DND-41 (cell line): ENCODE results near the gene SDK2.

Experiments used
- ATAC-seq: fragments of 200-7000 bp; cut with Tn5 transposase; 3 replicates; pipeline ENCODE4 v1.9.1; 2021; ENCODE audit warnings: low read depth; ENCODE audit not compliant: insufficient read depth
- DNase-seq: peaks from one replicate; pipeline ENCODE4 v3.0.0-alpha.2; 2020
- H2AFZ ChIP-seq: 2 replicates; pipeline ENCODE4 v1.6.0; 2012; ENCODE audit warnings: low read depth, low read length
- H3K27ac ChIP-seq: 2 replicates; pipeline ENCODE4 v1.5.1; 2012; ENCODE audit warnings: low read length, inconsistent platforms
- H3K27me3 ChIP-seq: fragments of 200-600 bp; sonication (generic); 2 replicates; pipeline ENCODE4 v1.6.0; 2012; ENCODE audit warnings: low read length, mild to moderate bottlenecking, inconsistent platforms; ENCODE audit not compliant: insufficient read depth, poor library complexity
- H3K36me3 ChIP-seq: 2 replicates; pipeline ENCODE4 v1.5.1; 2012; ENCODE audit warnings: low read length, inconsistent platforms; ENCODE audit not compliant: insufficient read depth
- H3K4me1 ChIP-seq: 2 replicates; pipeline ENCODE4 v1.5.1; 2012; ENCODE audit warnings: mild to moderate bottlenecking, low read length; ENCODE audit not compliant: insufficient read depth
- H3K4me2 ChIP-seq: 2 replicates; pipeline ENCODE4 v1.6.0; 2012; ENCODE audit warnings: mild to moderate bottlenecking, moderate library complexity, low read length, inconsistent platforms; ENCODE audit not compliant: insufficient read depth
- H3K4me3 ChIP-seq, 2 experiments: fragments of 200-600 bp in 1 of 2; shearing (Covaris generic) in 1 of 2; 2 replicates each; pipeline ENCODE4 v1.5.1; 2012 to 2016; ENCODE audit warnings: inconsistent platforms in 2 of 2, low read length in 2 of 2, mild to moderate bottlenecking in 2 of 2, low read depth in 1 of 2, moderate library complexity in 1 of 2
- H3K79me2 ChIP-seq: 2 replicates; pipeline ENCODE4 v1.6.0; 2012; ENCODE audit warnings: low read length, inconsistent platforms; ENCODE audit not compliant: insufficient read depth
- H3K9ac ChIP-seq: 2 replicates; pipeline ENCODE4 v1.6.0; 2012; ENCODE audit warnings: low read depth, mild to moderate bottlenecking, inconsistent platforms, low read length, moderate library complexity
- H3K9me3 ChIP-seq: 2 replicates; pipeline ENCODE4 v1.5.1; 2012; ENCODE audit warnings: low read length, moderate library complexity, mild to moderate bottlenecking, inconsistent platforms; ENCODE audit not compliant: insufficient read depth, severe bottlenecking
- H4K20me1 ChIP-seq: 2 replicates; pipeline ENCODE4 v1.6.0; 2012; ENCODE audit warnings: low read length; ENCODE audit not compliant: insufficient read depth
- EZH2 ChIP-seq: IDR thresholded peaks from 3 replicates; pipeline ENCODE4 v1.6.1; 2012; ENCODE audit warnings: borderline replicate concordance, low read depth, mild to moderate bottlenecking, moderate library complexity, low read length, inconsistent platforms; ENCODE audit not compliant: severe bottlenecking
- TF ChIP-seq, protein P1 (sequence below): IDR thresholded peaks from 2 replicates; pipeline ENCODE4 v1.5.1; 2012; ENCODE audit warnings: borderline replicate concordance, low read length, moderate library complexity, mild to moderate bottlenecking; ENCODE audit not compliant: poor library complexity, severe bottlenecking; ENCODE audit errors: extremely low read depth

SDK2 gene

DNA sequence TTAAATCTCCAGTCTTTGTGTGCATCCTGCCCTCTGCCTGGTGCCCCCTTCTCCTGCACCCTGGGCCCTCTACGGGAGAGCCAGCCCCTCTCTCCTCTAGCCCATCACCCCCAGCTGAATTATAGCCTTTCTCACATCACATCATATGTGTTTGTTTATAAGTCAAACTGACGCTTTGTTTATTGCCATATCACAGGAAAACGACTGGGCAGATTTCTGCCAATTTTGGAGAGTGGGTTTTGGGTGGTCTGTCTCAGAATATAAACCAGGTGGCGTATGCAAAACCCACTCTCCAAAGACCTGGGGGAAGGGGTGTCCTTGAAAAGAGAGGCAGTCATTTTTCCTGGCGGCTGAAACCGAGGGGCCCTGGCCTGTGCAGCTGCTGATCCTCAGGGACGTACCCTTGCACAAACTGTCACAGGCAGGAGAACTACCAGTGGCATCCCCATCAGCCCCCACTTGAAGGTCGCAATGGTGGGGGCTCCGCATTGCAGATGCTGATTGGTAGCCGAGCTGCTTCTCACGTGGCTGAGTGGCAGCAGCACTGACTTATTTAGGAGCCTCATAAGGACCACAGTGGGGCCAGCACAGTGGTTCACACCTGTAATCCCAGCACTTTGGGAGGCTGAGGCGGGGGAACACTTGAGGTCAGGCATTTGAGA, 297.6 kb downstream of the SDK2 start:
- Histone ChIP-seq H3K36me3 (no peaks in the 10 kb centered on the region), H4K20me1 (no peaks in the 10 kb centered on the region), H3K27ac (no peak overlapping the region), H3K4me1 (no peaks in the 10 kb centered on the region), H2AFZ (no peak overlapping the region), H3K4me2 (no peak overlapping the region), H3K9ac (no peak overlapping the region), H3K4me3 (no peak overlapping the region), H3K9me3 (no peaks in the 10 kb centered on the region), H3K79me2 (no peaks in the 10 kb centered on the region), H3K27me3 (no peaks in the 10 kb centered on the region)
- TF ChIP-seq, protein P1, sequence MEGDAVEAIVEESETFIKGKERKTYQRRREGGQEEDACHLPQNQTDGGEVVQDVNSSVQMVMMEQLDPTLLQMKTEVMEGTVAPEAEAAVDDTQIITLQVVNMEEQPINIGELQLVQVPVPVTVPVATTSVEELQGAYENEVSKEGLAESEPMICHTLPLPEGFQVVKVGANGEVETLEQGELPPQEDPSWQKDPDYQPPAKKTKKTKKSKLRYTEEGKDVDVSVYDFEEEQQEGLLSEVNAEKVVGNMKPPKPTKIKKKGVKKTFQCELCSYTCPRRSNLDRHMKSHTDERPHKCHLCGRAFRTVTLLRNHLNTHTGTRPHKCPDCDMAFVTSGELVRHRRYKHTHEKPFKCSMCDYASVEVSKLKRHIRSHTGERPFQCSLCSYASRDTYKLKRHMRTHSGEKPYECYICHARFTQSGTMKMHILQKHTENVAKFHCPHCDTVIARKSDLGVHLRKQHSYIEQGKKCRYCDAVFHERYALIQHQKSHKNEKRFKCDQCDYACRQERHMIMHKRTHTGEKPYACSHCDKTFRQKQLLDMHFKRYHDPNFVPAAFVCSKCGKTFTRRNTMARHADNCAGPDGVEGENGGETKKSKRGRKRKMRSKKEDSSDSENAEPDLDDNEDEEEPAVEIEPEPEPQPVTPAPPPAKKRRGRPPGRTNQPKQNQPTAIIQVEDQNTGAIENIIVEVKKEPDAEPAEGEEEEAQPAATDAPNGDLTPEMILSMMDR, result no peak
- TF ChIP-seq EZH2, result no peak
- no peak for ATAC-seq
- DNase-seq, result no peak

DNA sequence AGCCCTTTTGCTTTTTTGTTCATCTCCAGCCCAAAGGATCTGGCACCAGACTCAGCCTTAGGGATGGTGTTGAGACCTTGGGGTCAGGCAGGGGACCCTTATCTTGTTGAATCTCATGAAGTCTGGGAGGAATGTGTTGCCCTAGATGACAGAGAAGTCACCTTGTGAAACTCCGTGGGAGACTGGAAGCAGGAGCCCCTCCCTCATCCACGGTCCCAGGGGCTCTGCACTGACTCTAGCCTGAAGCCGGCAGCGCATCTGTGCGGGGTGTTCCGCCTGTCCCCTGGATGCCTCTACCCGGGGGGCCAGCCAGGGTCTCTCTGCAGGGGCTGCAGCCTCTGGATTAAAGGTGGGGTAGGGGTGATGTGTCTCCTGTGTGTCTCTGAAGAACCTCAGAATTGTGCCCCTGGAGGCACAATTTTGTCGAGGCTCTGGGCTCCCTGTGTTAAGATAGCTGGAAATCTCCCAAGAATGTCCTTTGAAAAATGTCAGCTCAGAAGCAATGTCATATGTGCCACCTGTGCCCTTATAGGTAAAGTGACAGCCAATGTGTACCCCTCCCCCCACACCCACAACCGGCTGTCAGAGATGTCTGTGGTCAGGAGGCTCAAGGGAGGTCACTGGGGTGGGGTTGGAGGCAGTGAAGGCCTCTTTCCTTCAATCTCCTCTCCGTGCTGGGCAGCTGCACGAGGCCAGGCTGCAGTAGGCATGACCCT, 300.3 kb downstream of the SDK2 start:
- H3K27ac ChIP-seq, result no peak overlapping the region
- no peaks in the 10 kb centered on the region for H3K27me3 ChIP-seq
- TF ChIP-seq, protein P1, result no peak
- no peak for TF ChIP-seq EZH2
- DNase-seq (no peak), ATAC-seq (no peak)
- no peak overlapping the region for H3K4me2 ChIP-seq
- no peak overlapping the region for H3K4me3 ChIP-seq
- H3K9me3 ChIP-seq, result no peaks in the 10 kb centered on the region
- no peaks in the 10 kb centered on the region for H3K36me3 ChIP-seq
- H3K79me2 ChIP-seq, result no peaks in the 10 kb centered on the region
- H3K9ac ChIP-seq, result no peak overlapping the region
- H3K4me1 ChIP-seq, result no peaks in the 10 kb centered on the region
- no peaks in the 10 kb centered on the region for H4K20me1 ChIP-seq
- H2AFZ ChIP-seq, result no peak overlapping the region

DNA sequence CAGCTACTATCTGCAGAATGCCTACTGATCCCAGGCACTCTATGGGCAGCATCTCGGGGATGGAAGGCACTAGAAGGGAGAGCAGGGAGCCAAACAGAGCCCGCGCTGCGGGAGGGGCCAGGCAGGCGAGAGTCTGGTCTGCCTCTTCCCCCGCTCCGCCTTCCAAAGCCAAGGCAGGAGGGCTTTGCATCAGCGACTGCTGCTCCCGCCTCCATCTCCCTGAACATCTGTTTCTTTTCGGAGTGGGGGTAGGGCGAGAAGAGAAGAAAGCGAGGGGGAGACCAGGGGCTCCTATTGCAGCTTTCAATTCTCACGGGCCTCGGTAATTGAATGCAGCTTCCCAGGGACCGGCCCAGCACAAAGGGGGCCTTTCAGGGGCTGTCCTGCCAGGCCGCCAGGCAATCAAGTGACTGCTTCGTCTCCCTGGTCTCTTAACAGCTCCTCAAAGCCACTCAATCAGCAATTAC, 301.0 kb downstream of the SDK2 start:
- ATAC-seq, result no peak
- no peaks in the 10 kb centered on the region for H3K27me3 ChIP-seq
- H3K4me2 ChIP-seq, result no peak overlapping the region
- no peaks in the 10 kb centered on the region for H4K20me1 ChIP-seq
- no peak for DNase-seq
- no peak overlapping the region for H2AFZ ChIP-seq
- H3K4me1 ChIP-seq, result no peaks in the 10 kb centered on the region
- no peak overlapping the region for H3K27ac ChIP-seq
- no peaks in the 10 kb centered on the region for H3K9me3 ChIP-seq
- H3K4me3 ChIP-seq, result no peak overlapping the region
- H3K36me3 ChIP-seq, result no peaks in the 10 kb centered on the region
- TF ChIP-seq, protein P1, result no peak
- TF ChIP-seq EZH2, result no peak
- H3K79me2 ChIP-seq, result no peaks in the 10 kb centered on the region
- H3K9ac ChIP-seq, result no peak overlapping the region
